Endothelial cell of umbilical vein (primary cell): ENCODE data around the gene HTRA2. TPM values are rescaled to one million over a fixed set of nuclear protein-coding genes. Genes with fewer than 3 reads are reported as not detected.

Source experiments
- BruUV-seq: library from RNA; stranded (reverse); fragments of 400-500 nt; replicated peaks from 2 replicates; lab custom pipeline; 2021; lab: Mats Ljungman, UMichigan
- CTCF ChIA-PET: fragments of 300-600, 350-600 bp; sonication (Branson Sonifier 250); formaldehyde crosslinking; loops from one replicate; lab custom pipeline; 2021; ENCODE audit warnings: antibody characterized with exemption, inconsistent platforms; lab: Charles Lee
- POLR2A ChIA-PET: fragments of 300-600, 350-600 bp; sonication (Branson Sonifier 250); formaldehyde crosslinking; loops from one replicate; lab custom pipeline; 2021; ENCODE audit warnings: antibody characterized with exemption, inconsistent platforms; lab: Charles Lee
- DNase-seq: peaks from one replicate; pipeline ENCODE4 v3.0.0-alpha.2; 2011; ENCODE audit warnings: low read depth, low spot score
- FAIRE-seq: peaks from 2 replicates; lab custom pipeline; 2011; peaks lifted over from hg19 to GRCh38; lab: Jason Lieb, UNC
- H2AFZ ChIP-seq: 2 replicates; pipeline ENCODE4 v1.6.0; 2012; ENCODE audit warnings: low read depth, low read length, control low read depth, inconsistent platforms
- H3K27ac ChIP-seq: 2 replicates; pipeline ENCODE4 v1.5.1; 2011; ENCODE audit warnings: low read depth, mild to moderate bottlenecking, control low read depth, low read length, moderate library complexity; ENCODE audit not compliant: insufficient read depth
- H3K27me3 ChIP-seq, 2 experiments: 2 replicates each; pipeline versions ENCODE4 v1.6.0 to v1.6.1; 2011; ENCODE audit warnings: low read length in 2 of 2, mixed read lengths in 1 of 2; ENCODE audit not compliant: control insufficient read depth in 2 of 2, insufficient read depth in 2 of 2
- H3K36me3 ChIP-seq, 2 experiments: 2 replicates in 1 of 2; 3 replicates in 1 of 2; pipeline ENCODE4 v1.5.1; 2011; ENCODE audit warnings: low read length in 2 of 2, mild to moderate bottlenecking in 1 of 2, moderate library complexity in 1 of 2; ENCODE audit not compliant: control insufficient read depth in 2 of 2, insufficient read depth in 2 of 2; ENCODE audit errors: extremely low read depth in 1 of 2
- H3K4me1 ChIP-seq: 3 replicates; pipeline ENCODE4 v1.5.1; 2011; ENCODE audit warnings: mild to moderate bottlenecking, low read length; ENCODE audit not compliant: control insufficient read depth, insufficient read depth; ENCODE audit errors: extremely low read depth
- H3K4me2 ChIP-seq: 2 replicates; pipeline ENCODE4 v1.6.1; 2011; ENCODE audit warnings: low read length, control low read depth, mixed read lengths; ENCODE audit not compliant: insufficient read depth
- H3K4me3 ChIP-seq, 3 experiments: fragments of 200-600 bp in 1 of 3; sonication (generic), shearing (Covaris generic) in 1 of 3; replicated peaks in 1 of 3; 2 replicates each; pipeline ENCODE4 v1.5.1; 2011 to 2016; ENCODE audit warnings: control low read depth in 3 of 3, low read length in 3 of 3, mild to moderate bottlenecking in 2 of 3, inconsistent platforms in 1 of 3, low read depth in 1 of 3, moderate library complexity in 1 of 3; ENCODE audit not compliant: insufficient read depth in 1 of 3
- H3K79me2 ChIP-seq: 2 replicates; pipeline ENCODE4 v1.6.0; 2012; ENCODE audit warnings: low read length, inconsistent platforms; ENCODE audit not compliant: control insufficient read depth, insufficient read depth
- H3K9ac ChIP-seq: replicated peaks from 2 replicates; pipeline ENCODE3; 2011; ENCODE audit warnings: low read length, control low read depth; ENCODE audit not compliant: insufficient read depth; ENCODE audit errors: extremely low read depth
- H3K9me1 ChIP-seq: replicated peaks from 3 replicates; pipeline ENCODE4 v1.6.0; 2011; ENCODE audit warnings: mild to moderate bottlenecking, low read length; ENCODE audit not compliant: control insufficient read depth, insufficient read depth; ENCODE audit errors: extremely low read depth
- H3K9me3 ChIP-seq: replicated peaks from 2 replicates; pipeline ENCODE4 v1.5.1; 2012; ENCODE audit warnings: low read length, inconsistent platforms; ENCODE audit not compliant: control insufficient read depth, insufficient read depth
- H4K20me1 ChIP-seq: replicated peaks from 2 replicates; pipeline ENCODE3; 2011; ENCODE audit warnings: mild to moderate bottlenecking, low read length; ENCODE audit not compliant: control insufficient read depth, insufficient read depth; ENCODE audit errors: extremely low read depth
- EZH2 ChIP-seq: IDR thresholded peaks from 2 replicates; pipeline ENCODE4 v1.6.1; 2012; ENCODE audit warnings: borderline replicate concordance, low read depth, mild to moderate bottlenecking, moderate library complexity, low read length, inconsistent platforms; ENCODE audit not compliant: severe bottlenecking
- FOS ChIP-seq: IDR thresholded peaks from 2 replicates; pipeline ENCODE4 v1.6.1; 2011; ENCODE audit warnings: mild to moderate bottlenecking, low read length, moderate library complexity, borderline replicate concordance; ENCODE audit not compliant: insufficient read depth
- GATA2 ChIP-seq: IDR thresholded peaks from 2 replicates; pipeline ENCODE4 v1.7.0; 2011; ENCODE audit warnings: low read depth, mild to moderate bottlenecking, moderate library complexity, mixed read lengths, low read length; ENCODE audit not compliant: insufficient read length, insufficient read depth
- JUN ChIP-seq: IDR thresholded peaks from 2 replicates; pipeline ENCODE4 v1.6.1; 2011; ENCODE audit warnings: borderline replicate concordance, low read depth; ENCODE audit not compliant: insufficient read length, insufficient read depth
- MAX ChIP-seq: IDR thresholded peaks from 2 replicates; pipeline ENCODE4 v1.6.1; 2011; ENCODE audit not compliant: insufficient read depth, insufficient read length
- MYC ChIP-seq: IDR thresholded peaks from one replicate; pipeline ENCODE4 v1.6.1; 2011; ENCODE audit warnings: mild to moderate bottlenecking, low read depth, low read length
- POLR2A ChIP-seq: IDR thresholded peaks from 2 replicates; pipeline ENCODE4 v1.6.1; 2012; ENCODE audit warnings: low read depth, mild to moderate bottlenecking, control low read depth, low read length
- POLR2AphosphoS5 ChIP-seq: IDR thresholded peaks from 2 replicates; pipeline ENCODE4 v1.6.1; 2012; ENCODE audit warnings: low read depth, mild to moderate bottlenecking, control low read depth, low read length, moderate library complexity; ENCODE audit not compliant: insufficient read depth
- dilution Hi-C: fragments of 300-500 bp; cut with MboI; formaldehyde crosslinking; loops from one replicate; pipeline ENCODE4 v1.15.0; 2019; ENCODE audit warnings: low sequenced_read_pairs; ENCODE audit not compliant: extremely low pct_ligation_motif_present
- intact Hi-C: fragments of 100-400 bp; cut with micrococcal nuclease; formaldehyde crosslinking; loops from one replicate; pipeline ENCODE4 v1.10.0; 2022
- polyA plus RNA-seq, 4 experiments: library from polyadenylated mRNA; depleted of rRNA in 3 of 4; stranded (reverse) in 3 of 4; unstranded in 1 of 4; fragments of >200 nt; gene quantifications; 2 replicates each; pipeline versions ENCODE4 v1.2.1 to v1.2.3, GENCODE V29; 2011 to 2012; ENCODE audit warnings: missing spikeins in 1 of 4
- total RNA-seq: library from RNA; stranded (reverse); gene quantifications from 2 replicates; pipeline ENCODE4 v1.2.3, GENCODE V29; 2021
- TF ChIP-seq, protein P1 (sequence below), 2 donors: IDR thresholded peaks; 1 replicate in 1 of 2; 2 replicates in 1 of 2; pipeline ENCODE4 v1.5.1; 2011; ENCODE audit warnings: low read length in 2 of 2, mild to moderate bottlenecking in 2 of 2, moderate library complexity in 2 of 2, control low read depth in 1 of 2, inconsistent platforms in 1 of 2, low read depth in 1 of 2; ENCODE audit not compliant: insufficient read depth in 1 of 2; ENCODE audit errors: extremely low read depth in 1 of 2

The HTRA2 gene
- total and polyA plus RNA-seq, 2 donors (not counting 3 experiments of a cell fraction or from before 2014, with no cell fraction given): 34.3 to 54.1 TPM

DNA sequence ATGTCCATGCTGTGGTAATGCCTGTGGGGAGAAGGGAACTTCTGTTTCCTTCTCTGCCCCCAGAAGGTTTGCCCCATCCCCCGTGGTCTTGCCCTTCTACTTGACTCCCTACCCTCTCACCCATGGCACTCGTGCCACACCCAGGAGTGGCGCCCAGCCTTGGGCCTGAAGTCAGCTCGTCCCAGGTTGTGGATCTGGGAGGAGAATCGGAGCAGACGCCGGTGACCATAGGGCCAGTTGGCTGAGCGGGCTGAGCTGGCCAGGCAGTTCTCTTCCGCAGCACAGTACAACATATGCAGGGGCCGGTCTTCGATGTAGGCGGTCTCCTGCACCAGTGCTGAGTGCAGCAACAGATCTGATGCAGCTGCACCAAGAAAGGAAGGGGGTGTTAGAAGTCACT lies 4.7 kb downstream of the HTRA2 start:
- intact Hi-C loops: loop anchor here (5.0 kb wide), 2 partner anchors 37 to 202 kb away; partner anchors contain the start of gene LBX2
- H4K20me1 ChIP-seq: no peaks in the 10 kb centered on the region
- H3K36me3 ChIP-seq: peaks cover 0 to 10% of the 10 kb centered on the region in 2 experiments
- ChIA-PET CTCF (interaction anchor here (2.9 kb wide), 1 partner anchor 11 kb away, joined by 15 read pairs; no protein-coding TSS in a partner anchor), POLR2A (no interaction called here)
- no peaks in the 10 kb centered on the region for H3K9me3 ChIP-seq
- no peak overlapping the region for H3K27ac ChIP-seq
- H3K9me1 ChIP-seq: no peaks in the 10 kb centered on the region
- dilution Hi-C loops: no loop called here
- no peak overlapping the region for H2AFZ ChIP-seq
- TF ChIP-seq, protein P1, sequence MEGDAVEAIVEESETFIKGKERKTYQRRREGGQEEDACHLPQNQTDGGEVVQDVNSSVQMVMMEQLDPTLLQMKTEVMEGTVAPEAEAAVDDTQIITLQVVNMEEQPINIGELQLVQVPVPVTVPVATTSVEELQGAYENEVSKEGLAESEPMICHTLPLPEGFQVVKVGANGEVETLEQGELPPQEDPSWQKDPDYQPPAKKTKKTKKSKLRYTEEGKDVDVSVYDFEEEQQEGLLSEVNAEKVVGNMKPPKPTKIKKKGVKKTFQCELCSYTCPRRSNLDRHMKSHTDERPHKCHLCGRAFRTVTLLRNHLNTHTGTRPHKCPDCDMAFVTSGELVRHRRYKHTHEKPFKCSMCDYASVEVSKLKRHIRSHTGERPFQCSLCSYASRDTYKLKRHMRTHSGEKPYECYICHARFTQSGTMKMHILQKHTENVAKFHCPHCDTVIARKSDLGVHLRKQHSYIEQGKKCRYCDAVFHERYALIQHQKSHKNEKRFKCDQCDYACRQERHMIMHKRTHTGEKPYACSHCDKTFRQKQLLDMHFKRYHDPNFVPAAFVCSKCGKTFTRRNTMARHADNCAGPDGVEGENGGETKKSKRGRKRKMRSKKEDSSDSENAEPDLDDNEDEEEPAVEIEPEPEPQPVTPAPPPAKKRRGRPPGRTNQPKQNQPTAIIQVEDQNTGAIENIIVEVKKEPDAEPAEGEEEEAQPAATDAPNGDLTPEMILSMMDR (IDR thresholded peaks at IDR 0.05; ENCODE audit: extremely low read depth in 1 of 2, insufficient read depth in 1 of 2, low read depth in 1 of 2, low read length in 2 of 2): no peak
- TF ChIP-seq POLR2AphosphoS5: no peak
- no peak for TF ChIP-seq MYC
- FAIRE-seq (no peak), DNase-seq (no peak)
- peaks cover 11 to 12% of the 10 kb centered on the region in 2 experiments for H3K27me3 ChIP-seq
- H3K4me3 ChIP-seq: no peak overlapping the region
- peaks cover 10% of the 10 kb centered on the region for H3K4me1 ChIP-seq
- BruUV-seq: no TSS peak
- no peaks in the 10 kb centered on the region for H3K79me2 ChIP-seq
- no peak overlapping the region for H3K4me2 ChIP-seq
- H3K9ac ChIP-seq: no peak overlapping the region

- Histone ChIP-seq H4K20me1 (no peaks in the 10 kb centered on the region), H3K4me1 (peaks cover 9% of the 10 kb centered on the region), H3K79me2 (no peaks in the 10 kb centered on the region), H3K4me3 (no peak overlapping the region), H3K9ac (no peak overlapping the region), H3K9me3 (no peaks in the 10 kb centered on the region), H3K36me3 (peaks cover 0 to 10% of the 10 kb centered on the region in 2 experiments), H3K27ac (no peak overlapping the region), H3K4me2 (no peak overlapping the region), H3K9me1 (no peaks in the 10 kb centered on the region), H3K27me3 (peaks cover 11 to 13% of the 10 kb centered on the region in 2 experiments), H2AFZ (no peak overlapping the region)
- dilution Hi-C loops: no loop called here
- ChIA-PET CTCF (no interaction called here), POLR2A (no interaction called here)
- intact Hi-C loops: no loop called here
- BruUV-seq: no TSS peak
- FAIRE-seq (no peak), DNase-seq (no peak)
- TF ChIP-seq POLR2AphosphoS5 (no peak), FOS (no peak), JUN (no peak), GATA2 (no peak), POLR2A (no peak), MYC (no peak), MAX (no peak), EZH2 (no peak)
- TF ChIP-seq, protein P1 (IDR thresholded peaks at IDR 0.05; ENCODE audit: extremely low read depth in 1 of 2, insufficient read depth in 1 of 2, low read depth in 1 of 2, low read length in 2 of 2): no peak
Measured at GRCh38 chr2:74535440-74535965, 5.8 kb downstream of the HTRA2 start.
